ENCODE measurements around the gene CSNK2B.

- no peak for TF ChIP-seq CTCF (IDR thresholded peaks at IDR 0.05 in 2 of 3, conservative IDR thresholded peaks at IDR 0.05 in 1 of 3; ENCODE audit: insufficient read depth in 2 of 3, low read depth in 1 of 3, low read length in 3 of 3)
- TF ChIP-seq HES1 (IDR thresholded peaks at IDR 0.05; ENCODE audit: low read depth) = no peak
- no peak for TF ChIP-seq BCLAF1 (IDR thresholded peaks at IDR 0.05; ENCODE audit: borderline replicate concordance in 1 of 2, control insufficient read depth in 1 of 2, low read depth in 2 of 2, low read length in 1 of 2)
- peak in 1 of 2 experiments; percentile 1; a peak in 1 of 4 replicates for TF ChIP-seq RAD21 (CRISPR knock-in tag; conservative IDR thresholded peaks at IDR 0.05 in 1 of 2, IDR thresholded peaks at IDR 0.05 in 1 of 2)
- peak; percentile 54; the same call in 1 of the 2 replicates for TF ChIP-seq ZNF766 (CRISPR knock-in tag; conservative IDR thresholded peaks at IDR 0.05)
- peak; percentile 83 for TF ChIP-seq POLR2A (conservative IDR thresholded peaks at IDR 0.05)
- no peak for TF ChIP-seq SOX6 (IDR thresholded peaks at IDR 0.05)
- TF ChIP-seq SNRNP70 (optimal IDR thresholded peaks at IDR 0.05; ENCODE audit: low read depth, low read length) = no peak
- TF ChIP-seq REST (IDR thresholded peaks at IDR 0.05; ENCODE audit: borderline replicate concordance) = no peak
- TF ChIP-seq REST (CRISPR knock-in tag; IDR thresholded peaks at IDR 0.05; ENCODE audit: low read depth) = peak; percentile 65; the same call in 1 of the 2 replicates
- TF ChIP-seq MEF2D (tag; conservative IDR thresholded peaks at IDR 0.05; ENCODE audit: low read depth) = no peak
- peak; percentile 95 for TF ChIP-seq POLR2H (tag; IDR thresholded peaks at IDR 0.05; ENCODE audit: low read depth)
- peak; percentile 75 for TF ChIP-seq PHF8 (IDR thresholded peaks at IDR 0.05; ENCODE audit: borderline replicate concordance, low read length)
- no peak for TF ChIP-seq RNF219 (CRISPR knock-in tag; IDR thresholded peaks at IDR 0.05)
Observed at GRCh38 chr6:31620586-31621319, 45.1 kb upstream of the CSNK2B start, which contains the start of gene PRRC2A.
